HG02642 (cell line): ENCODE measurements around the gene PPIL6.
"Not testable (repeated sequence)": the region's sequence is repeated elsewhere in the genome, so short reads cannot be mapped to it uniquely, and the experiment has no call there.

ENCODE experiments used
- ATAC-seq: cut with Tn5 transposase; IDR thresholded peaks from one replicate; pipeline ENCODE4 v1.9.1; 2021; ENCODE audit warnings: mild to moderate bottlenecking; ENCODE audit not compliant: unreplicated experiment, poor library complexity

The PPIL6 gene

GRCh38 chr6:109370336-109370735 lies 70.1 kb downstream of the PPIL6 start:
- ATAC-seq, result no peak

- ATAC-seq, result no peak
These were observed 70.7 kb downstream of the PPIL6 start for GRCh38 chr6:109369728-109370127.

- not testable (repeated sequence) for ATAC-seq
These were observed 75.9 kb downstream of the PPIL6 start for GRCh38 chr6:109364382-109365078.

- ATAC-seq, result no peak
These were observed 76.7 kb downstream of the PPIL6 start for GRCh38 chr6:109363753-109364152.

- ATAC-seq, result no peak
These were observed 78.1 kb downstream of the PPIL6 start for GRCh38 chr6:109362102-109362884.

- no peak for ATAC-seq
These were observed 79.6 kb downstream of the PPIL6 start for GRCh38 chr6:109360791-109361190.

- no peak for ATAC-seq
These were observed 80.1 kb downstream of the PPIL6 start for GRCh38 chr6:109360281-109360680.

GRCh38 chr6:109359248-109359647 lies 81.2 kb downstream of the PPIL6 start:
- ATAC-seq, result no peak

- ATAC-seq, result no peak
These were observed 82.2 kb downstream of the PPIL6 start for GRCh38 chr6:109358204-109358603.

- no peak for ATAC-seq
These were observed 84.2 kb downstream of the PPIL6 start for GRCh38 chr6:109356237-109356636.

GRCh38 chr6:109351231-109352130 lies 88.9 kb downstream of the PPIL6 start:
- no peak for ATAC-seq

- no peak for ATAC-seq
These were observed 90.9 kb downstream of the PPIL6 start for GRCh38 chr6:109349419-109349987.

GRCh38 chr6:109348226-109348625 lies 92.2 kb downstream of the PPIL6 start:
- ATAC-seq, result no peak

- no peak for ATAC-seq
These were observed 92.6 kb downstream of the PPIL6 start for GRCh38 chr6:109347779-109348178.

- no peak for ATAC-seq
These were observed 94.4 kb downstream of the PPIL6 start for GRCh38 chr6:109345986-109346385.

GRCh38 chr6:109344226-109344625 lies 96.2 kb downstream of the PPIL6 start:
- no peak for ATAC-seq

GRCh38 chr6:109343518-109343917 lies 96.9 kb downstream of the PPIL6 start:
- ATAC-seq, result no peak

- ATAC-seq, result no peak
These were observed 97.5 kb downstream of the PPIL6 start for GRCh38 chr6:109342911-109343310.

GRCh38 chr6:109342506-109342905 lies 97.9 kb downstream of the PPIL6 start:
- ATAC-seq, result no peak

- no peak for ATAC-seq
These were observed 99.6 kb downstream of the PPIL6 start for GRCh38 chr6:109340811-109341210.
